DOHH2 (cell line): ENCODE results near the gene NAALADL2.

ENCODE experiments used
- CTCF ChIP-seq: fragments of 200-600 bp; sonication (generic); IDR thresholded peaks from one replicate; pipeline ENCODE4 v1.5.1; 2014; ENCODE audit warnings: antibody characterized with exemption, mild to moderate bottlenecking, low read depth, low read length; ENCODE audit not compliant: poor library complexity, severe bottlenecking
- EZH2phosphoT487 ChIP-seq: fragments of 200-600 bp; sonication (generic); IDR thresholded peaks from 2 replicates; pipeline ENCODE4 v1.6.1; 2017; ENCODE audit warnings: borderline replicate concordance, mild to moderate bottlenecking, antibody characterized with exemption, low read length, moderate library complexity, mixed read lengths

GRCh38 chr3:175082631-175083030 lies 223.5 kb downstream of the NAALADL2 start:
- TF ChIP-seq CTCF (no peak), EZH2phosphoT487 (no peak)
